ENCODE measurements around the gene PBX4.

DNA sequence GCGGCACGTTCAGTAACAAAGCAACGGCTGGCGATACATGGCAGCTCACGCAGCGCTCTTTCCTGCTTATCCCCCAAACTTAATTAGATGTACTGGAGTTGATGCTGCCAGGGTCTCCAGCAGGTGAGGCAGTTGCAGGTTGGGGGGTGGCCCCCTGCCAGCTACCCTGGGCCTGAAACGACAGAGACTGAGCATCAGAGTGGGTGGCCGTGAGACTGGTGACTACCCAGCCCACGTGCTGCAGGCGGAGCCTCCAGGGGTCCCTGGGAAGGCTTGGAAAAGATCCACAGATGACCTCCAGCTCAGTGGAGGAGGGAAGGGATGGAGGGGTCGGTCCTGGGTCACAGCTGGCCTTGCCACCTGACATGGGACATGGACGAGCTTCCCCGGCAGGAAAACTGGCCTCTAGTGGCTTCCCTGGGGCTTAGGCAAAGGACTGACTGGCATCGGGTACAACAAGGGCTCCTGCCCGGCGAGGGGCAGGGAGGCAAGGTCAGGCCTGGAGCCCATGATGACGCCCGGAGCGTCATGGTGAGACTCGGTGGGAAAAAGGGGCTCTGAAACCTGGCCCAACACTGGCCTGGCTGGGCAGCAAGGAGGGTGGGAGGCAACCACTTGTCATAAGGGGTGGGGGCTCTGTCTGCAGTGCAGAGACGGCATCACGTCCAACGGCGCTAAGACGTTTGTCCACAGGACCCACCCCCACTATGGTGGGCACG is 56.4 kb downstream of the PBX4 start:
- TF ChIP-seq CTCF (IDR thresholded peaks at IDR 0.05) (no peak), POLR2A (IDR thresholded peaks at IDR 0.05) (no peak)

Data from gastroesophageal sphincter (tissue), 3 donors.